ENCODE results near the gene TBK1. TPM values are rescaled to one million over a fixed set of nuclear protein-coding genes. Genes with fewer than 3 reads are reported as not detected.

The TBK1 gene
- total RNA-seq, 3 donors from 2014 or later: 16.2 to 23.0 (median 17.9) TPM

- peaks cover 3% of the 10 kb centered on the region for H3K36me3 ChIP-seq (ENCODE audit: low read depth)
- no peak for ATAC-seq
- TF ChIP-seq, protein P1, sequence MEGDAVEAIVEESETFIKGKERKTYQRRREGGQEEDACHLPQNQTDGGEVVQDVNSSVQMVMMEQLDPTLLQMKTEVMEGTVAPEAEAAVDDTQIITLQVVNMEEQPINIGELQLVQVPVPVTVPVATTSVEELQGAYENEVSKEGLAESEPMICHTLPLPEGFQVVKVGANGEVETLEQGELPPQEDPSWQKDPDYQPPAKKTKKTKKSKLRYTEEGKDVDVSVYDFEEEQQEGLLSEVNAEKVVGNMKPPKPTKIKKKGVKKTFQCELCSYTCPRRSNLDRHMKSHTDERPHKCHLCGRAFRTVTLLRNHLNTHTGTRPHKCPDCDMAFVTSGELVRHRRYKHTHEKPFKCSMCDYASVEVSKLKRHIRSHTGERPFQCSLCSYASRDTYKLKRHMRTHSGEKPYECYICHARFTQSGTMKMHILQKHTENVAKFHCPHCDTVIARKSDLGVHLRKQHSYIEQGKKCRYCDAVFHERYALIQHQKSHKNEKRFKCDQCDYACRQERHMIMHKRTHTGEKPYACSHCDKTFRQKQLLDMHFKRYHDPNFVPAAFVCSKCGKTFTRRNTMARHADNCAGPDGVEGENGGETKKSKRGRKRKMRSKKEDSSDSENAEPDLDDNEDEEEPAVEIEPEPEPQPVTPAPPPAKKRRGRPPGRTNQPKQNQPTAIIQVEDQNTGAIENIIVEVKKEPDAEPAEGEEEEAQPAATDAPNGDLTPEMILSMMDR (IDR thresholded peaks at IDR 0.05): no peak
- no peaks in the 10 kb centered on the region for H3K9me3 ChIP-seq
- H3K4me1 ChIP-seq (ENCODE audit: low read depth): no peaks in the 10 kb centered on the region
- DNase-seq: no peak
- no peak overlapping the region for H3K4me3 ChIP-seq
- intact Hi-C loops (cut with DNase I, micrococcal nuclease): no loop called here
These were observed 17.7 kb downstream of the TBK1 start for GRCh38 chr12:64469455-64470142.

DNA sequence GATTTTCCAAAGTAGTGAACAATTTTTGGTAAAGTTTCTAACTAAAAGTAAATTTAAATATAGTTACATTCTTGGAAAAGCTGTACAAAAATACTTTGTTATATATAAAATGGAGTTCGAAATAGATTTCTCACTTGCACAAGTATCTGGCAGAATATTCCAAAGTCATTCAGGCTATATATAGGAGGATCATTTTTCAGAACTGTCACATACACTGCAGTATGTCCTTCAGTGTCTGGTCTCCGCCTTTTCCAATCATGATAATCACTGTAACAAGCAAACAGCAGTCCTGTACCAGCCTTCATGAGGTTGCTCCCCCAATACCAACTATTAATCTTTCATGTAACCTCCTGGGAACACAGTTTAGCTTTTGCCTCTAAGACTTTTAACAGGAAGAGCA, 18.6 kb downstream of the TBK1 start:
- H3K36me3 ChIP-seq (ENCODE audit: low read depth): peaks cover 7% of the 10 kb centered on the region
- no peak for ATAC-seq

DNA sequence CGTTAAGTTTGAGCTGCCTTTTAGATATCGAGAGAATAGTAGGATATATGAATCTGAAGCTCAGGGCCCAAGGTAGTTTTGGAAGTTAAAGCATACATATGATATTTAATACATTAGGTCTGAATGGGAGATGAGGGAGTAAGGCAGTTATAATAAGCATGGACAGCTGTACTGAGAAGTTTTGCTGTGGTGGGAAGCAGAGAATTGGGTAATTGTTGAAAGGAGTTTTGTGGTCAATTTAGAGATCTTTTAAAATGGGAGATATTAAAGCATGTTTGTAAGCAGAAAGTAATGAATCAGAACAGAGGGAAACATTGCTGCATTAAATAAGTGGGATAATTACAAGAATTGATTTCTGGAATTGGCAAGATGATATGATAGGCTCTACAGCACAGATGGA, 21.3 kb downstream of the TBK1 start:
- H3K4me1 ChIP-seq (ENCODE audit: low read depth): no peaks in the 10 kb centered on the region
- ATAC-seq (no peak), DNase-seq (no peak)
- peaks cover 7% of the 10 kb centered on the region for H3K36me3 ChIP-seq (ENCODE audit: low read depth)
- no peak overlapping the region for H3K4me3 ChIP-seq
- TF ChIP-seq, protein P1 (IDR thresholded peaks at IDR 0.05): no peak
- H3K9me3 ChIP-seq: peaks cover 8% of the 10 kb centered on the region
- intact Hi-C loops (cut with DNase I, micrococcal nuclease): no loop called here

More for the DNA sequence above, 18.6 kb downstream of the TBK1 start:
- intact Hi-C loops (cut with DNase I, micrococcal nuclease): no loop called here
- H3K4me1 ChIP-seq (ENCODE audit: low read depth): no peaks in the 10 kb centered on the region
- TF ChIP-seq, protein P1 (IDR thresholded peaks at IDR 0.05): no peak
- H3K9me3 ChIP-seq: no peaks in the 10 kb centered on the region
- no peak overlapping the region for H3K4me3 ChIP-seq
- no peak for DNase-seq

DNA sequence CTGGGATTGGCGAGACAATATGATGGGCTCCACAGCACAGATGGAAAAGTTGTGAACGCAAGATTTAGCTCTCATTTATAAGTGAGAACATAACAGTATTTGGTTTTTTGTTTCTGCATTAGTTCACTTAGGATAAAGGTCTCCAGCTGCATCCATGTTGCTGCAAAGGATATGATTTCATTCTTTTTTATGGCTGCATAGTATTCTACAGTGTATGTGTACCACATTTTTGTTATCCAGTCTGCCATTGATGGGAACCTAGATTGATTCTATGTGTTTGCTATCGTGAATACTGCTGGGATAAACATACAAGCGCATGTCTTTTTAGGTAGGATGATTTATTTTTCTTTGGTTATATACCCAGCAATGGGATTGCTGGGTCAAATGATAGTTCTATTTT, 23.6 kb downstream of the TBK1 start:
- TF ChIP-seq, protein P1 (IDR thresholded peaks at IDR 0.05): no peak
- H3K36me3 ChIP-seq (ENCODE audit: low read depth): peaks cover 7% of the 10 kb centered on the region
- H3K4me3 ChIP-seq: no peak overlapping the region
- ATAC-seq (no peak), DNase-seq (no peak)
- H3K9me3 ChIP-seq: peaks cover 8% of the 10 kb centered on the region
- intact Hi-C loops (cut with DNase I, micrococcal nuclease): no loop called here
- no peaks in the 10 kb centered on the region for H3K4me1 ChIP-seq (ENCODE audit: low read depth)

DNA sequence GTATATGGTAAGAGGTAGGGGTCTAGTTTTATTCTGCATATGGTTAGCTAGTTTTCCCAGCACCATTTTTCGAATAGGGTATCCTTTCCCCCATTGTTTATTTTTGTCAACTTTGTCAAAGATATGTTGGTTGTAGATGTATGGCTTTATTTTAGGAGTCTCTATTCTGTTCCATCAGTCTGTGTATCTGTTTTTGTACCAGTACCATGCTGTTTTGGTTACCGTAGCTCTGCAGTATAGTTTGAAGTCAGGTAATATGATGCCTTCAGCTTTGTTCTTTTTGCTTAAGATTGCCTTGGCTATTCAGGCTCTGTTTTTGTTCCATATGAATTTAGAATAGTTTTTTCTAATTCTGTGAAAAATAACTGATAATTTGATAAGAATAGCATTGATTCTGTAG, 24.9 kb downstream of the TBK1 start:
- peaks cover 7% of the 10 kb centered on the region for H3K36me3 ChIP-seq (ENCODE audit: low read depth)
- intact Hi-C loops (cut with DNase I, micrococcal nuclease): no loop called here
- H3K4me3 ChIP-seq: no peak overlapping the region
- ATAC-seq (no peak), DNase-seq (no peak)
- H3K4me1 ChIP-seq (ENCODE audit: low read depth): no peaks in the 10 kb centered on the region
- H3K9me3 ChIP-seq: peaks cover 8% of the 10 kb centered on the region
- TF ChIP-seq, protein P1 (IDR thresholded peaks at IDR 0.05): no peak
